K562 (cell line): ENCODE data around the gene RIOK3. TPM values are rescaled to one million over a fixed set of nuclear protein-coding genes. Genes with fewer than 3 reads are reported as not detected.

Experiments
- CAMTA2 ChIP-seq: fragments of 250-450 bp; sonication (Bioruptor Pico); conservative IDR thresholded peaks from 2 replicates; pipeline ENCODE4 v1.5.1; 2022
- ETV1 ChIP-seq: fragments of 450-650 bp; conservative IDR thresholded peaks from 2 replicates; pipeline ENCODE4 v1.6.1; 2016; ENCODE audit warnings: missing genetic modification characterization, control low read depth, low read depth, missing compliant biosample characterization
- FOS ChIP-seq: IDR thresholded peaks from 3 replicates; pipeline ENCODE4 v1.6.1; 2011; ENCODE audit not compliant: insufficient read length; ENCODE audit errors: extremely low read depth
- NCOA4 ChIP-seq: fragments of 450-650 bp; IDR thresholded peaks from 2 replicates; pipeline ENCODE4 v1.6.1; 2018; ENCODE audit warnings: mild to moderate bottlenecking; ENCODE audit not compliant: partially characterized antibody
- NRF1 ChIP-seq, 2 experiments: fragments of 450-650 bp; IDR thresholded peaks in 1 of 2; conservative IDR thresholded peaks in 1 of 2; 2 replicates each; pipeline ENCODE4 v1.6.1; 2014; ENCODE audit warnings: mild to moderate bottlenecking in 2 of 2
- PATZ1 ChIP-seq: fragments of 250-450 bp; sonication (Bioruptor Pico); IDR thresholded peaks from 2 replicates; pipeline ENCODE4 v1.5.0; 2020; ENCODE audit warnings: mild to moderate bottlenecking, borderline replicate concordance
- RBM17 ChIP-seq: fragments of 200-400 bp; formaldehyde crosslinking; IDR thresholded peaks from 2 replicates; pipeline ENCODE4 v1.6.1; 2017; ENCODE audit warnings: low read depth, mild to moderate bottlenecking, low read length, borderline replicate concordance
- SRSF9 ChIP-seq: fragments of 200-400 bp; formaldehyde crosslinking; IDR thresholded peaks from 2 replicates; pipeline ENCODE4 v1.6.1; 2017; ENCODE audit warnings: low read depth, low read length, borderline replicate concordance
- VEZF1 ChIP-seq: fragments of 200-800 bp; sonication (Bioruptor generic); IDR thresholded peaks from 2 replicates; pipeline ENCODE4 v1.6.1; 2017; ENCODE audit warnings: missing genetic modification characterization, missing compliant biosample characterization
- ZNF134 ChIP-seq: fragments of 250-450 bp; sonication (Bioruptor Pico); conservative IDR thresholded peaks from 2 replicates; pipeline ENCODE4 v1.4.0; 2020
- ZNF592 ChIP-seq: fragments of 450-650 bp; IDR thresholded peaks from 2 replicates; pipeline ENCODE4 v1.6.1; 2017; ENCODE audit warnings: antibody characterized with exemption, mild to moderate bottlenecking
- ZNF75A ChIP-seq: fragments of 450-650 bp; formaldehyde crosslinking; IDR thresholded peaks from 2 replicates; pipeline ENCODE4 v1.4.0; 2020; ENCODE audit warnings: mild to moderate bottlenecking
- polyA plus RNA-seq, 8 experiments: library from polyadenylated mRNA; depleted of rRNA in 4 of 8; stranded (reverse) in 5 of 8; unstranded in 3 of 8; fragments of >200 nt; fragmentation: Nextera tagmentation in 2 of 8; fragmentation: Illumina TruSeq in 1 of 8; extraction: Ambion mirVana in 2 of 8; extraction: Trizol in 1 of 8; gene quantifications; 2 replicates each; pipeline versions ENCODE4 v1.2.1 to v1.2.3, GENCODE V29; 2011 to 2014; ENCODE audit warnings: inconsistent platforms in 1 of 8, missing spikeins in 1 of 8
- total RNA-seq, 7 experiments: library from RNA; depleted of rRNA in 6 of 7; stranded (reverse); fragments of >200 nt in 6 of 7; fragmentation: Illumina TruSeq in 2 of 7; extraction: Trizol in 2 of 7; gene quantifications; 2 replicates each; pipeline versions ENCODE4 v1.2.1 to v1.2.3, GENCODE V29; 2011 to 2021; ENCODE audit warnings: low replicate concordance in 1 of 7
- TF ChIP-seq, protein P1 (sequence below): fragments of 450-650 bp; IDR thresholded peaks from 2 replicates; pipeline ENCODE4 v1.6.1; 2018; ENCODE audit warnings: mild to moderate bottlenecking, low read depth; ENCODE audit not compliant: partially characterized antibody
- TF ChIP-seq, protein P2 (sequence below): fragments of 250-450 bp; sonication (Bioruptor Pico); IDR thresholded peaks from 2 replicates; pipeline ENCODE4 v1.9.0; 2021; ENCODE audit warnings: mild to moderate bottlenecking
- TF ChIP-seq, protein P3 (sequence below): fragments of 450-650 bp; conservative IDR thresholded peaks from 2 replicates; pipeline ENCODE4 v1.6.1; 2016; ENCODE audit warnings: missing genetic modification characterization, low read depth, mild to moderate bottlenecking, control low read depth, missing compliant biosample characterization

The RIOK3 gene
- total and polyA plus RNA-seq, 9 of the 15 experiments (the other 6 are each of a cell fraction or from before 2014, with no cell fraction given): 21.4 to 89.5 (median 62.9) TPM

DNA sequence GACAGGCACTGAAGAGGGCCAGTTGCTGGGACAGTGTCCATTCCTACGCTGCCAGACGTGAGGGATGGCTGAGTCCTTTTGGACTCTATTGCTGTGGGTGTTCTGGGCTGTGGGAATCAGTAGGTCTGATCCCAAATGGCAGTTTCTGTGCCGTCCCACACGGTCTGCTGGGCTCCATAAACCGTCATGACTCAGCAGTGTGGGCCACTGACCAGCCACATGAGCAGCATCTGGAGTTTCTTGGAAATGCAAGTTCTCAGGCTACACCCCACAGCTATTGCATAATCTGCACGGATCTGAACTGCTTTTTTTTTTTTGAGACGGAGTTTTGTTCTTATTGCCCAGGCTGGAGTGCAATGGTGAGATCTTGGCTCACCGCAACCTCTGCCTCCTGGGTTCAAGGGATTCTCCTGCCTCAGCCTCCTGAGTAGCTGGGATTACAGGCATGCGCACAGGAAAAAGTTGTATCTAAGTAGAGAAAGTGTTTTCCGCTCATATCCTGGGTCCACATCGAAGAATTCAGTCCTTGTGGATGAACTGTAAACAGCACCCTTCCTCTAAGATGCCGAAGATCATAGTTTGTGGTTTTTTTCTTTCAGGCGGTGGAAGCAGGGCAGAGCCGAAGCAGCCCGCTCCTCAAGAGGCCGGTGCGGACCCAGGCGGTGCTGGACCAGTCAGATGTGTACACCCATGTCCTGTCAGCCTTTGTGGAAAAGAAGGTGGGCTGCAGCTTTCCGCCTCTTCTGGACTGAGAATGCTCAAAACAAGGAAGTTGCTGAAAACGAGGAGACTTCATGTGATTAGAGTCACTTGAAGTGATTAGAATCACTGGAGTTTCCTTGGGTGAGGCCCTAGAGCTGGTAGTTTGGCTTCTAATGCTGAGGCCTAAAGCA, 75.7 kb downstream of the RIOK3 start (continued):
- TF ChIP-seq ZNF592: peak; percentile 95
- TF ChIP-seq, protein P1, sequence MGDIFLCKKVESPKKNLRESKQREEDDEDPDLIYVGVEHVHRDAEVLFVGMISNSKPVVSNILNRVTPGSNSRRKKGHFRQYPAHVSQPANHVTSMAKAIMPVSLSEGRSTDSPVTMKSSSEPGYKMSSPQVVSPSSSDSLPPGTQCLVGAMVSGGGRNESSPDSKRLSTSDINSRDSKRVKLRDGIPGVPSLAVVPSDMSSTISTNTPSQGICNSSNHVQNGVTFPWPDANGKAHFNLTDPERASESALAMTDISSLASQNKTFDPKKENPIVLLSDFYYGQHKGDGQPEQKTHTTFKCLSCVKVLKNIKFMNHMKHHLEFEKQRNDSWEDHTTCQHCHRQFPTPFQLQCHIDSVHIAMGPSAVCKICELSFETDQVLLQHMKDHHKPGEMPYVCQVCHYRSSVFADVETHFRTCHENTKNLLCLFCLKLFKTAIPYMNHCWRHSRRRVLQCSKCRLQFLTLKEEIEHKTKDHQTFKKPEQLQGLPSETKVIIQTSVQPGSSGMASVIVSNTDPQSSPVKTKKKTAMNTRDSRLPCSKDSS: no peak
- TF ChIP-seq PATZ1 (CRISPR knock-in tag): no peak
- TF ChIP-seq, protein P2, sequence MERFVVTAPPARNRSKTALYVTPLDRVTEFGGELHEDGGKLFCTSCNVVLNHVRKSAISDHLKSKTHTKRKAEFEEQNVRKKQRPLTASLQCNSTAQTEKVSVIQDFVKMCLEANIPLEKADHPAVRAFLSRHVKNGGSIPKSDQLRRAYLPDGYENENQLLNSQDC (CRISPR knock-in tag): no peak
- TF ChIP-seq NRF1 (conservative IDR thresholded peaks at IDR 0.05 in 1 of 2, IDR thresholded peaks at IDR 0.05 in 1 of 2): peak; percentile 53 to 58
- no peak for TF ChIP-seq RBM17
- no peak for TF ChIP-seq ZNF75A (CRISPR knock-in tag)
- TF ChIP-seq ETV1 (tag): peak; percentile 48; the same call in 1 of the 2 replicates
- no peak for TF ChIP-seq CAMTA2 (CRISPR knock-in tag)
- TF ChIP-seq ZNF134 (CRISPR knock-in tag): no peak
- no peak for TF ChIP-seq VEZF1
- TF ChIP-seq, protein P3, sequence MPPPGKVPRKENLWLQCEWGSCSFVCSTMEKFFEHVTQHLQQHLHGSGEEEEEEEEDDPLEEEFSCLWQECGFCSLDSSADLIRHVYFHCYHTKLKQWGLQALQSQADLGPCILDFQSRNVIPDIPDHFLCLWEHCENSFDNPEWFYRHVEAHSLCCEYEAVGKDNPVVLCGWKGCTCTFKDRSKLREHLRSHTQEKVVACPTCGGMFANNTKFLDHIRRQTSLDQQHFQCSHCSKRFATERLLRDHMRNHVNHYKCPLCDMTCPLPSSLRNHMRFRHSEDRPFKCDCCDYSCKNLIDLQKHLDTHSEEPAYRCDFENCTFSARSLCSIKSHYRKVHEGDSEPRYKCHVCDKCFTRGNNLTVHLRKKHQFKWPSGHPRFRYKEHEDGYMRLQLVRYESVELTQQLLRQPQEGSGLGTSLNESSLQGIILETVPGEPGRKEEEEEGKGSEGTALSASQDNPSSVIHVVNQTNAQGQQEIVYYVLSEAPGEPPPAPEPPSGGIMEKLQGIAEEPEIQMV (tag): no peak
- no peak for TF ChIP-seq NCOA4
- no peak for TF ChIP-seq FOS
- TF ChIP-seq SRSF9: no peak
